A549 treated with CORT108297 at 1 μM for 4 hours (cell line): ENCODE results near the gene TNRC18. TPM values are rescaled to one million over a fixed set of nuclear protein-coding genes. Genes with fewer than 3 reads are reported as not detected.

Experiments
- total RNA-seq: library from RNA; stranded (reverse); fragments of 200-300 nt; extraction: Qiagen RNA extraction; gene quantifications from 5 replicates; pipeline ENCODE4 v1.2.3, GENCODE V29; 2022

The TNRC18 gene, protein sequence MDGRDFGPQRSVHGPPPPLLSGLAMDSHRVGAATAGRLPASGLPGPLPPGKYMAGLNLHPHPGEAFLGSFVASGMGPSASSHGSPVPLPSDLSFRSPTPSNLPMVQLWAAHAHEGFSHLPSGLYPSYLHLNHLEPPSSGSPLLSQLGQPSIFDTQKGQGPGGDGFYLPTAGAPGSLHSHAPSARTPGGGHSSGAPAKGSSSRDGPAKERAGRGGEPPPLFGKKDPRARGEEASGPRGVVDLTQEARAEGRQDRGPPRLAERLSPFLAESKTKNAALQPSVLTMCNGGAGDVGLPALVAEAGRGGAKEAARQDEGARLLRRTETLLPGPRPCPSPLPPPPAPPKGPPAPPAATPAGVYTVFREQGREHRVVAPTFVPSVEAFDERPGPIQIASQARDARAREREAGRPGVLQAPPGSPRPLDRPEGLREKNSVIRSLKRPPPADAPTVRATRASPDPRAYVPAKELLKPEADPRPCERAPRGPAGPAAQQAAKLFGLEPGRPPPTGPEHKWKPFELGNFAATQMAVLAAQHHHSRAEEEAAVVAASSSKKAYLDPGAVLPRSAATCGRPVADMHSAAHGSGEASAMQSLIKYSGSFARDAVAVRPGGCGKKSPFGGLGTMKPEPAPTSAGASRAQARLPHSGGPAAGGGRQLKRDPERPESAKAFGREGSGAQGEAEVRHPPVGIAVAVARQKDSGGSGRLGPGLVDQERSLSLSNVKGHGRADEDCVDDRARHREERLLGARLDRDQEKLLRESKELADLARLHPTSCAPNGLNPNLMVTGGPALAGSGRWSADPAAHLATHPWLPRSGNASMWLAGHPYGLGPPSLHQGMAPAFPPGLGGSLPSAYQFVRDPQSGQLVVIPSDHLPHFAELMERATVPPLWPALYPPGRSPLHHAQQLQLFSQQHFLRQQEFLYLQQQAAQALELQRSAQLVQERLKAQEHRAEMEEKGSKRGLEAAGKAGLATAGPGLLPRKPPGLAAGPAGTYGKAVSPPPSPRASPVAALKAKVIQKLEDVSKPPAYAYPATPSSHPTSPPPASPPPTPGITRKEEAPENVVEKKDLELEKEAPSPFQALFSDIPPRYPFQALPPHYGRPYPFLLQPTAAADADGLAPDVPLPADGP (N-terminal part only)
- 38.9 to 51.4 TPM (median 40.2 TPM) in 5 replicates for total RNA-seq

DNA sequence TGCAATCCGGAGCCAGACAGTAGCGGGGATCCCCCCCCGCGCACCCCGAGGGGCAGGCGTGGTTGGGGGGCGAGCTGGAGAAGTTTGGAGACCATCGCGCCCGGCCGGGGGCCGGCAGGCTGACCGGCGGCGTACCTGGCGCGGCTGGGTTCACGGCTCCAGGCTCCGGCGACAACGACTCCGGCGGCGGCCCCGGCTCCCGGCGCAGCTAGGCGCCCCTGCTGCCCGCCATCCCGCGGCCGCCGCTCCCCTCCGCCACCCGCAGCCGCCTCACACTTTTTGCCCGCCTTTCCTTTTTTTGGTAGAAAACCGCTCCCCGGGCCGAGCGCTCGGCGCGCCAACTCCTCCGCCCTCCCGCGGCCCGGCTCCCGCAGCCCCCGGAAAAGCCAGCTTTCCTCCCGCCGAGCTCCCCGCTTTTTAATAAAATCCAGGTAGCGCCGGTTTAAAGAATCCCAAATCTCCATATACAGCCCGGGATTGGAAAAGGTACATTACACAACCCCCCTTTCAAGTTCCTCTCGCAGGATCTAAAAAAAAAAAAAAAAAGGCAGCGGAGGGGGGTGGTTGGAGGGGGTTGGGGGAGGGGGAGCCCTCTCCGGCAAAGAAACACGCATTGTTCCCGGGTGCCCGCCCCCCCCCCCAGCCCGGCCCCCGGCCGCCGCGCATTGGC is at the start of gene TNRC18:
TSS of gene TNRC18 (minus strand) at position 529 of the 670 bp plus-strand sequence. CDS start 2,588 bp downstream, outside the sequence.

DNA sequence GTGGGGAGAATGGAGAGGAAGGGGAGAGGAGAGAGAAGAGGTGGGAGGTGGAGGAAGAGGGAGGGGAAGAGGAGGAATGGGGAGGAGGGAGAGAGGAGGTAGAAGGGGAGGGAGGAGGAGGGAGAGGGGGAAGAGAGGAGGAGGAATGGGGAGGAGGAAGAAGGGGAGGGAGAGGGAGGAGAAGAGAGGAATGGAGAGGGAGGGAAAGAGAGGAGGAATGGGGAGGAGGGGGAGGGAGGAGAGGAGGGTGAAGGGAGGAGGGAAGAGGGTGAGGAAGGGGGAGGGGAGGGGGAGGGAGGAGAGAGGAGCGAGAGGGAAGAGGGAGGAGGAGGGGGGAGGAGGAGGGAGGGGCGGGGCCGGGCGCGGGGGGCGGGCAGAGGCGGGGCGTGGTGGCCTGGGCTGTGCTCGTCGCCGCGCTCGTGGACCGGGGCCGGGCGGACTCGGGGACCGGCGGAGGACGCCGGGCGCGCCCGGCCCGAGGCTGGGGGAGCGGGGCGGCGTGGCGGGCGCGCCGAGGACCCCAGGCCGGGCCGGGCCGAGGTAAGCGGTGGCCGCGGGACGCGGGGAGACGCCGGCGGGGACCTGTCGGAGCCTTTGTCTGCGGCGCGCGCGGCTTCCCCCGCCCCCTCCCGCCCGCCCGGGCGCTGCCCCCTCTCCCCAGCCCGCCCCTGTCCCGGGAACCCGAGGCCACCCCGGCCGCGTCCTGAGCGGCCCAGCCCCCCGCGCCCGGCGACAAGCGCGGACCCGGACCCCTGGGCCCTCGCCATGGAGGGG is 140.9 kb downstream of the TNRC18 start, which contains the start of gene SLC29A4:
TSS of gene SLC29A4 (plus strand) at position 401 of the 774 bp plus-strand sequence. CDS start 4,874 bp downstream, outside the sequence.

Other genes starting within 250 kb of the TNRC18 start
- 44.2 to 59.0 TPM (median 53.1 TPM) in 5 replicates for gene WIPI2, start 233.6 kb downstream of the TNRC18 start, total RNA-seq
- 9.9 to 16.3 TPM (median 14.1 TPM) in 5 replicates for gene SLC29A4, start 140.9 kb downstream of the TNRC18 start, total RNA-seq
- 8.3 to 14.6 TPM (median 12.0 TPM) in 5 replicates for gene FBXL18, start 90.0 kb upstream of the TNRC18 start, total RNA-seq
- 3,705 to 4,050 TPM (median 3,830 TPM) in 5 replicates for gene ACTB, start 106.8 kb upstream of the TNRC18 start, total RNA-seq
- 221 to 322 TPM (median 295 TPM) in 5 replicates for gene FSCN1, start 169.0 kb upstream of the TNRC18 start, total RNA-seq